ENCODE results near the gene SAMD1. TPM values are rescaled to one million over a fixed set of nuclear protein-coding genes. Genes with fewer than 3 reads are reported as not detected.
"Not testable (repeated sequence)": the region's sequence is repeated elsewhere in the genome, so short reads cannot be mapped to it uniquely, and the experiment has no call there.

SAMD1 gene
- total RNA-seq, 1 donor from 2014 or later = 9.4 TPM

DNA sequence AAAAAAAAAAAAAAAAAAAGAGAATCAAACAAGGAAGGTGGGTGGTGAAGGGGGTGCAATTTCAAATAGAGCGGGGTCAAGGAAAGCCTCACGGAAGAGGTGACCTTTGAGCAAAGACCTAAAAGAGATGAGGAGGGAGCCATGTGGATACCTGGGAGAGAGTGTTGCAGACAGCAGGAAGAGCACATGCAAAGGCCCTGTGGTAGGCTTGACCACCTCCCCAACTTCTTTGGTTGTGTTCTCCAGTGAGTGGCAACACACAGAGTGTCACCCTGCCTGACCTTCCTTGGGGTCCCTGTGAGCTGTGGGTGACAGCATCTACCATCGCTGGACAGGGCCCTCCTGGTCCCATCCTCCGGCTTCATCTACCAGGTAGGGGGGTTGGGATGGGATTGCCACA, 40.0 kb downstream of the SAMD1 start:
- Histone ChIP-seq H3K27me3 (no peaks in the 10 kb centered on the region), H3K4me1 (no peaks in the 10 kb centered on the region), H3K36me3 (no peaks in the 10 kb centered on the region), H3K4me3 (no peak overlapping the region), H3K27ac (no peak overlapping the region), H3K9me3 (no peaks in the 10 kb centered on the region)
- intact Hi-C loops (cut with DNase I) = no loop called here
- TF ChIP-seq, protein P1, sequence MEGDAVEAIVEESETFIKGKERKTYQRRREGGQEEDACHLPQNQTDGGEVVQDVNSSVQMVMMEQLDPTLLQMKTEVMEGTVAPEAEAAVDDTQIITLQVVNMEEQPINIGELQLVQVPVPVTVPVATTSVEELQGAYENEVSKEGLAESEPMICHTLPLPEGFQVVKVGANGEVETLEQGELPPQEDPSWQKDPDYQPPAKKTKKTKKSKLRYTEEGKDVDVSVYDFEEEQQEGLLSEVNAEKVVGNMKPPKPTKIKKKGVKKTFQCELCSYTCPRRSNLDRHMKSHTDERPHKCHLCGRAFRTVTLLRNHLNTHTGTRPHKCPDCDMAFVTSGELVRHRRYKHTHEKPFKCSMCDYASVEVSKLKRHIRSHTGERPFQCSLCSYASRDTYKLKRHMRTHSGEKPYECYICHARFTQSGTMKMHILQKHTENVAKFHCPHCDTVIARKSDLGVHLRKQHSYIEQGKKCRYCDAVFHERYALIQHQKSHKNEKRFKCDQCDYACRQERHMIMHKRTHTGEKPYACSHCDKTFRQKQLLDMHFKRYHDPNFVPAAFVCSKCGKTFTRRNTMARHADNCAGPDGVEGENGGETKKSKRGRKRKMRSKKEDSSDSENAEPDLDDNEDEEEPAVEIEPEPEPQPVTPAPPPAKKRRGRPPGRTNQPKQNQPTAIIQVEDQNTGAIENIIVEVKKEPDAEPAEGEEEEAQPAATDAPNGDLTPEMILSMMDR (IDR thresholded peaks at IDR 0.05) = no peak
- no peak for DNase-seq (ENCODE audit: low spot score in 2 of 2)

DNA sequence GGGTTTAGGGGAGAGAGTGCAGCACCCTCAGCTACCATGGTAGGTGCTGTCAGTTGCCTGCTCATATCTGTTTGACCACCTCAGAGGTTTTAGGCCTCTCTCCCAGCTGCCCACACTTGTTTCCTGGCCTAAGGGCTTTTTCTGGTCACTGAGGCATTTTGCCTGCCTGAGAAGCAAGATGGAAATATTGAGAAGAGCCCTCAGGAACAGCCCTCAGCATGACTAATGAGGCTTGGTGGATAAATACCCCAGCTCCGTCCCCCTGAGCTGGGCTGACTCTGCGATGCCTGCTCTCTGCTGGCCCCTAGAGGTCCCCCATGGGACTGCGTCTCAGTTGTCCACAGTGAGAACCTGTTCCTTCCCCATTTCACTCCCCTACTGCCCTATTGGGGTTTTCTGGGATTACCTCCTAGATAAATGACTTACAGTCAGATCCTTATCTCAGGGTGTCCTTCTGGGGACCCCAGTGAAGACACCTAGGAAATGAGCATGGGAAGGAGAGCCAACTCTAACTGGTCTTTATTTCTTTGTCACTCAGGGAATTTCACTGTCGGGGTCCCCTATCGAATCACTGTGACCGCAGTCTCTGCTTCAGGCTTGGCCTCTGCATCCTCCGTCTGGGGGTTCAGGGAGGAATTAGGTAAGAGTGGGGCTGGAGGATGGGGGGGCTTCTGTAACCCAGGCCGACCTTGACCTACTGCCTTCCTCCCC, 42.0 kb downstream of the SAMD1 start:
- intact Hi-C loops (cut with DNase I) = no loop called here
- Histone ChIP-seq H3K4me1 (no peaks in the 10 kb centered on the region), H3K36me3 (no peaks in the 10 kb centered on the region), H3K27me3 (no peaks in the 10 kb centered on the region), H3K27ac (no peak overlapping the region), H3K9me3 (no peaks in the 10 kb centered on the region), H3K4me3 (no peak overlapping the region)
- no peak for DNase-seq (ENCODE audit: low spot score in 2 of 2)
- TF ChIP-seq, protein P1 (IDR thresholded peaks at IDR 0.05) = peak; percentile 41 to 70 (median 63)

DNA sequence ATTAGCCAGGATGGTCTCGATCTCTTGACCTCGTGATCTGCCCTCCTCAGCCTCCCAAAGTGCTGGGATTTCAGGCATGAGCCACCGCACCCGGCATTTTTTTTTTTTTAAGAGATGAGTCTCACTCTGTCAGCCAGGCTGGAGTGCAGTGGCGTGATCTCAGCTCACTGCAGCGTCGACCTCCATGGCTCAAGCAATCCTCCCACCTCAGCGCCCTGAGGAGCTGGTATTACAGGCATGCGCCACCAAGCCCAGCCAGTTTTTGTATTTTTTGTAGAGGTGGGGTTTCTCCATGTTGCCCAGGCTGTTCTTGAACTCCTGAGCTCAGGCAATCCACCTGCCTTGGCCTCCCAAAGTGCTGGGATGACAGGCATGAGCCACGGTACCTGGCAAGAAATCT, 42.7 kb downstream of the SAMD1 start:
- intact Hi-C loops (cut with DNase I); H3K9me3 ChIP-seq; H3K4me3 ChIP-seq; H3K36me3 ChIP-seq; H3K27me3 ChIP-seq; H3K27ac ChIP-seq; H3K4me1 ChIP-seq; DNase-seq (ENCODE audit: low spot score in 2 of 2): not testable (repeated sequence)

DNA sequence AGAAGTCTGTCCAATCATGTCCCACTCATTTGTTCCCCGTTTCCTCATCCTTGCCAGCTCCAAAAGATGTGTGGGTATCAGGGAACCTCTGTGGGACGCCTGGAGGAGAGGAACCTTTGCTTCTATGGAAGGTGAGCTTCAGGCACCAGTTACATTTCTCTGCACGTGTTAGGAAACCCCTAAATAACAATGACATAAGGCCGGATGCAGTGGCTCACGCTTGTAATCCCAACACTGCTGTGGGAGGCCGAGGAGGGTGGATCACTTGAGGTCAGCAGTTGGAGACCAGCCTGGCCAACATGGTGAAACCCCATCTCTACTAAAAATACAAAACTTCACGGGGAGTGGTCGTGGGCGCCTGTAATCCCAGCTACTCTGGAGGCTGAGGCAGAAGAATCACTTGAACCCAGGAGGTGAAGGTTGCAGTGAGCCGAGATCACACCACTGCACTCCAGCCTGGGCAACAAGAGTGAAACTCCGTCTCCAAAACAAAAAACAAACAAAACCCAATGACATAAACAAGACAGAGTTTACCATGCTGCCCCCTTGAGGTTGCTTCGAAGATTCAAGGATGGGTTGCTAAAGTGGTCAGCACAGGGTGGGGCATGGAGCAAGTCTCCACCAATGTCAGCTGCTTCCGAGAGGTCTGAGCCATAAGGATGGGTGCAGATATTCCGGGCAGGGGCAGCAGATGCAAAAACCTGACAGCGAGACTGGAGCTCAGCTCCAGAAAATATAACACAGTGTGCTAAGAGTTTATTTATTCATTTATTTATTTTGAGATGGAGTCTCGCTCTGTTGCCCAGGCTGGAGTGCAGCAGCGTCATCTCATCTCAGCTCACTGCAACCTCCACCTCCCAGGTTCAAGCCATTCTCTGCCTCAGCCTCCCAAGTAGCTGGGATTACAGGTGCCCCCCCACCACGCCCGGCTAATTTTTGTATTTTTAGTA, 47.6 kb downstream of the SAMD1 start:
- H3K27ac ChIP-seq; H3K4me1 ChIP-seq; H3K9me3 ChIP-seq; intact Hi-C loops (cut with DNase I); DNase-seq (ENCODE audit: low spot score in 2 of 2); H3K36me3 ChIP-seq; H3K27me3 ChIP-seq; H3K4me3 ChIP-seq: not testable (repeated sequence)
- TF ChIP-seq, protein P1 (IDR thresholded peaks at IDR 0.05) = peak; percentile 14 to 56 (median 34)

DNA sequence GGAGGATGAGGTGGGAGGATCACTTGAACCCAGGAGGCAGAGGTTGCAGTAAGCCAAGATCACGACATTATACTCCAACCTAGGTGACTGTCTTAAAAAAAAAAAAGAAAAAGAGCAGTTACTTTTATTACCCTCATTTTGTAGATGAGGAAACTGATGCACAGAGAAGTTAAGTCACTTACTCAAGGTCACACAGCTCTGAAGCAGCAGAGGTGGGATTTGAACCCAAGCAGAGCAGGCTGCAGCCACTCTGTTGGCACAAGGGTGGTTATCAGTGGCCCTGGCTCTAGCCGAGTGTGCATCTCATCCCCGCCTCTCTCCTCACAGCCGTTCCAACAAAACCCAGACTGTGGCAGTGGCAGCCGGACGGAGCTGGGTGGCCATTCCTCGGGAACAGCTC, 51.4 kb downstream of the SAMD1 start:
- Histone ChIP-seq H3K36me3 (no peaks in the 10 kb centered on the region), H3K27me3 (no peaks in the 10 kb centered on the region), H3K4me1 (no peaks in the 10 kb centered on the region), H3K27ac (no peak overlapping the region), H3K9me3 (no peaks in the 10 kb centered on the region), H3K4me3 (no peak overlapping the region)
- intact Hi-C loops (cut with DNase I) = no loop called here
- TF ChIP-seq, protein P1 (IDR thresholded peaks at IDR 0.05) = no peak
- no peak for DNase-seq (ENCODE audit: low spot score in 2 of 2)

Other genes with a start within 250 kb of the SAMD1 start
- not detected for gene NANOS3, start 213.6 kb downstream of the SAMD1 start, total RNA-seq
- not detected for gene BRME1, start 184.6 kb downstream of the SAMD1 start, total RNA-seq
- 128 TPM for gene CC2D1A, start 184.6 kb downstream of the SAMD1 start, total RNA-seq
- 12.9 TPM for gene PODNL1, start 152.3 kb downstream of the SAMD1 start, total RNA-seq
- gene DCAF15, start 138.2 kb downstream of the SAMD1 start, total RNA-seq = 35.0 TPM
- 3.3 TPM for gene RFX1, start 84.4 kb downstream of the SAMD1 start, total RNA-seq
- gene RLN3, start 62.6 kb downstream of the SAMD1 start, total RNA-seq = not detected
- 4.2 TPM for gene IL27RA, start 59.0 kb downstream of the SAMD1 start, total RNA-seq
- 1.7 TPM for gene PALM3, start 28.7 kb downstream of the SAMD1 start, total RNA-seq
- gene MISP3, start 18.0 kb downstream of the SAMD1 start, total RNA-seq = 6.0 TPM
- not detected for gene C19orf67, start 5.0 kb downstream of the SAMD1 start, total RNA-seq
- 92.6 TPM for gene PRKACA, start 27.0 kb upstream of the SAMD1 start, total RNA-seq
- gene ASF1B, start 45.8 kb upstream of the SAMD1 start, total RNA-seq = 7.8 TPM
- 26.0 TPM for gene ADGRL1, start 115.4 kb upstream of the SAMD1 start, total RNA-seq